Subcutaneous adipose tissue (tissue), 4 donors: ENCODE data around the gene CRISPLD2. TPM values are rescaled to one million over a fixed set of nuclear protein-coding genes. Genes with fewer than 3 reads are reported as not detected.

Source experiments
- CTCF ChIP-seq: fragments of 450-650 bp; IDR thresholded peaks from one replicate; pipeline ENCODE4 v1.5.1; 2016; ENCODE audit warnings: low read depth, mild to moderate bottlenecking, control low read depth, antibody characterized with exemption, moderate library complexity
- total RNA-seq, 4 donors: library from RNA; depleted of rRNA; stranded (reverse); fragments of >200 nt; gene quantifications; one replicate each; pipeline ENCODE4 v1.1.0, GENCODE V29; 2016

The CRISPLD2 gene
- total RNA-seq, 4 donors from 2014 or later = 66.0 to 160 (median 116) TPM

- no peak for TF ChIP-seq CTCF
Observed at GRCh38 chr16:84932681-84933080, 112.9 kb downstream of the CRISPLD2 start.

- no peak for TF ChIP-seq CTCF
Observed at GRCh38 chr16:84933774-84934631, 114.2 kb downstream of the CRISPLD2 start.

GRCh38 chr16:84937196-84938005, 117.6 kb downstream of the CRISPLD2 start:
- no peak for TF ChIP-seq CTCF

- TF ChIP-seq CTCF = no peak
Observed at GRCh38 chr16:84940670-84941551, 121.1 kb downstream of the CRISPLD2 start.

- no peak for TF ChIP-seq CTCF
Observed at GRCh38 chr16:84941921-84942320, 122.1 kb downstream of the CRISPLD2 start.

- TF ChIP-seq CTCF = no peak
Observed at GRCh38 chr16:84942786-84943185, 123.0 kb downstream of the CRISPLD2 start.

GRCh38 chr16:84943620-84944019, 123.8 kb downstream of the CRISPLD2 start:
- no peak for TF ChIP-seq CTCF
